Endothelial cell of umbilical vein (primary cell): Measurements from ENCODE around the gene ARHGEF12. TPM values are rescaled to one million over a fixed set of nuclear protein-coding genes. Genes with fewer than 3 reads are reported as not detected.

Experiments used
- BruUV-seq: library from RNA; stranded (reverse); fragments of 400-500 nt; replicated peaks from 2 replicates; lab custom pipeline; 2021; lab: Mats Ljungman, UMichigan
- CTCF ChIA-PET: fragments of 300-600, 350-600 bp; sonication (Branson Sonifier 250); formaldehyde crosslinking; loops from one replicate; lab custom pipeline; 2021; ENCODE audit warnings: antibody characterized with exemption, inconsistent platforms; lab: Charles Lee
- POLR2A ChIA-PET: fragments of 300-600, 350-600 bp; sonication (Branson Sonifier 250); formaldehyde crosslinking; loops from one replicate; lab custom pipeline; 2021; ENCODE audit warnings: antibody characterized with exemption, inconsistent platforms; lab: Charles Lee
- DNase-seq: peaks from one replicate; pipeline ENCODE4 v3.0.0-alpha.2; 2011; ENCODE audit warnings: low read depth, low spot score
- FAIRE-seq: peaks from 2 replicates; lab custom pipeline; 2011; peaks lifted over from hg19 to GRCh38; lab: Jason Lieb, UNC
- H2AFZ ChIP-seq: 2 replicates; pipeline ENCODE4 v1.6.0; 2012; ENCODE audit warnings: low read depth, low read length, control low read depth, inconsistent platforms
- H3K27ac ChIP-seq: 2 replicates; pipeline ENCODE4 v1.5.1; 2011; ENCODE audit warnings: low read depth, mild to moderate bottlenecking, control low read depth, low read length, moderate library complexity; ENCODE audit not compliant: insufficient read depth
- H3K27me3 ChIP-seq, 2 experiments: 2 replicates each; pipeline versions ENCODE4 v1.6.0 to v1.6.1; 2011; ENCODE audit warnings: low read length in 2 of 2, mixed read lengths in 1 of 2; ENCODE audit not compliant: control insufficient read depth in 2 of 2, insufficient read depth in 2 of 2
- H3K36me3 ChIP-seq, 2 experiments: 2 replicates in 1 of 2; 3 replicates in 1 of 2; pipeline ENCODE4 v1.5.1; 2011; ENCODE audit warnings: low read length in 2 of 2, mild to moderate bottlenecking in 1 of 2, moderate library complexity in 1 of 2; ENCODE audit not compliant: control insufficient read depth in 2 of 2, insufficient read depth in 2 of 2; ENCODE audit errors: extremely low read depth in 1 of 2
- H3K4me1 ChIP-seq: 3 replicates; pipeline ENCODE4 v1.5.1; 2011; ENCODE audit warnings: mild to moderate bottlenecking, low read length; ENCODE audit not compliant: control insufficient read depth, insufficient read depth; ENCODE audit errors: extremely low read depth
- H3K4me2 ChIP-seq: 2 replicates; pipeline ENCODE4 v1.6.1; 2011; ENCODE audit warnings: low read length, control low read depth, mixed read lengths; ENCODE audit not compliant: insufficient read depth
- H3K4me3 ChIP-seq, 3 experiments: fragments of 200-600 bp in 1 of 3; sonication (generic), shearing (Covaris generic) in 1 of 3; replicated peaks in 1 of 3; 2 replicates each; pipeline ENCODE4 v1.5.1; 2011 to 2016; ENCODE audit warnings: control low read depth in 3 of 3, low read length in 3 of 3, mild to moderate bottlenecking in 2 of 3, inconsistent platforms in 1 of 3, low read depth in 1 of 3, moderate library complexity in 1 of 3; ENCODE audit not compliant: insufficient read depth in 1 of 3
- H3K79me2 ChIP-seq: 2 replicates; pipeline ENCODE4 v1.6.0; 2012; ENCODE audit warnings: low read length, inconsistent platforms; ENCODE audit not compliant: control insufficient read depth, insufficient read depth
- H3K9ac ChIP-seq: replicated peaks from 2 replicates; pipeline ENCODE3; 2011; ENCODE audit warnings: low read length, control low read depth; ENCODE audit not compliant: insufficient read depth; ENCODE audit errors: extremely low read depth
- H3K9me1 ChIP-seq: replicated peaks from 3 replicates; pipeline ENCODE4 v1.6.0; 2011; ENCODE audit warnings: mild to moderate bottlenecking, low read length; ENCODE audit not compliant: control insufficient read depth, insufficient read depth; ENCODE audit errors: extremely low read depth
- H3K9me3 ChIP-seq: replicated peaks from 2 replicates; pipeline ENCODE4 v1.5.1; 2012; ENCODE audit warnings: low read length, inconsistent platforms; ENCODE audit not compliant: control insufficient read depth, insufficient read depth
- H4K20me1 ChIP-seq: replicated peaks from 2 replicates; pipeline ENCODE3; 2011; ENCODE audit warnings: mild to moderate bottlenecking, low read length; ENCODE audit not compliant: control insufficient read depth, insufficient read depth; ENCODE audit errors: extremely low read depth
- EZH2 ChIP-seq: IDR thresholded peaks from 2 replicates; pipeline ENCODE4 v1.6.1; 2012; ENCODE audit warnings: borderline replicate concordance, low read depth, mild to moderate bottlenecking, moderate library complexity, low read length, inconsistent platforms; ENCODE audit not compliant: severe bottlenecking
- FOS ChIP-seq: IDR thresholded peaks from 2 replicates; pipeline ENCODE4 v1.6.1; 2011; ENCODE audit warnings: mild to moderate bottlenecking, low read length, moderate library complexity, borderline replicate concordance; ENCODE audit not compliant: insufficient read depth
- GATA2 ChIP-seq: IDR thresholded peaks from 2 replicates; pipeline ENCODE4 v1.7.0; 2011; ENCODE audit warnings: low read depth, mild to moderate bottlenecking, moderate library complexity, mixed read lengths, low read length; ENCODE audit not compliant: insufficient read length, insufficient read depth
- JUN ChIP-seq: IDR thresholded peaks from 2 replicates; pipeline ENCODE4 v1.6.1; 2011; ENCODE audit warnings: borderline replicate concordance, low read depth; ENCODE audit not compliant: insufficient read length, insufficient read depth
- MYC ChIP-seq: IDR thresholded peaks from one replicate; pipeline ENCODE4 v1.6.1; 2011; ENCODE audit warnings: mild to moderate bottlenecking, low read depth, low read length
- POLR2A ChIP-seq: IDR thresholded peaks from 2 replicates; pipeline ENCODE4 v1.6.1; 2012; ENCODE audit warnings: low read depth, mild to moderate bottlenecking, control low read depth, low read length
- POLR2AphosphoS5 ChIP-seq: IDR thresholded peaks from 2 replicates; pipeline ENCODE4 v1.6.1; 2012; ENCODE audit warnings: low read depth, mild to moderate bottlenecking, control low read depth, low read length, moderate library complexity; ENCODE audit not compliant: insufficient read depth
- dilution Hi-C: fragments of 300-500 bp; cut with MboI; formaldehyde crosslinking; loops from one replicate; pipeline ENCODE4 v1.15.0; 2019; ENCODE audit warnings: low sequenced_read_pairs; ENCODE audit not compliant: extremely low pct_ligation_motif_present
- intact Hi-C: fragments of 100-400 bp; cut with micrococcal nuclease; formaldehyde crosslinking; loops from one replicate; pipeline ENCODE4 v1.10.0; 2022
- polyA plus RNA-seq, 4 experiments: library from polyadenylated mRNA; depleted of rRNA in 3 of 4; stranded (reverse) in 3 of 4; unstranded in 1 of 4; fragments of >200 nt; gene quantifications; 2 replicates each; pipeline versions ENCODE4 v1.2.1 to v1.2.3, GENCODE V29; 2011 to 2012; ENCODE audit warnings: missing spikeins in 1 of 4
- total RNA-seq: library from RNA; stranded (reverse); gene quantifications from 2 replicates; pipeline ENCODE4 v1.2.3, GENCODE V29; 2021
- TF ChIP-seq, protein P1 (sequence below), 2 donors: IDR thresholded peaks; 1 replicate in 1 of 2; 2 replicates in 1 of 2; pipeline ENCODE4 v1.5.1; 2011; ENCODE audit warnings: low read length in 2 of 2, mild to moderate bottlenecking in 2 of 2, moderate library complexity in 2 of 2, control low read depth in 1 of 2, inconsistent platforms in 1 of 2, low read depth in 1 of 2; ENCODE audit not compliant: insufficient read depth in 1 of 2; ENCODE audit errors: extremely low read depth in 1 of 2
- TF ChIP-seq, protein P2 (sequence below): IDR thresholded peaks from 2 replicates; pipeline ENCODE4 v1.6.1; 2011; ENCODE audit not compliant: insufficient read depth, insufficient read length

ARHGEF12 gene
- total and polyA plus RNA-seq, 2 donors (not counting 3 experiments of a cell fraction or from before 2014, with no cell fraction given): 20.9 to 125 TPM

GRCh38 chr11:120518356-120518755, 182.1 kb downstream of the ARHGEF12 start:
- H3K9me1 ChIP-seq: no peaks in the 10 kb centered on the region
- H3K9me3 ChIP-seq: no peaks in the 10 kb centered on the region
- ChIA-PET POLR2A (no interaction called here), CTCF (interaction anchor here (0.9 to 2.7 kb wide), 2 partner anchors 167 to 676 kb away, joined by 3 to 10 read pairs; no protein-coding TSS in a partner anchor)
- BruUV-seq: no TSS peak
- DNase-seq: no peak
- TF ChIP-seq, protein P1, sequence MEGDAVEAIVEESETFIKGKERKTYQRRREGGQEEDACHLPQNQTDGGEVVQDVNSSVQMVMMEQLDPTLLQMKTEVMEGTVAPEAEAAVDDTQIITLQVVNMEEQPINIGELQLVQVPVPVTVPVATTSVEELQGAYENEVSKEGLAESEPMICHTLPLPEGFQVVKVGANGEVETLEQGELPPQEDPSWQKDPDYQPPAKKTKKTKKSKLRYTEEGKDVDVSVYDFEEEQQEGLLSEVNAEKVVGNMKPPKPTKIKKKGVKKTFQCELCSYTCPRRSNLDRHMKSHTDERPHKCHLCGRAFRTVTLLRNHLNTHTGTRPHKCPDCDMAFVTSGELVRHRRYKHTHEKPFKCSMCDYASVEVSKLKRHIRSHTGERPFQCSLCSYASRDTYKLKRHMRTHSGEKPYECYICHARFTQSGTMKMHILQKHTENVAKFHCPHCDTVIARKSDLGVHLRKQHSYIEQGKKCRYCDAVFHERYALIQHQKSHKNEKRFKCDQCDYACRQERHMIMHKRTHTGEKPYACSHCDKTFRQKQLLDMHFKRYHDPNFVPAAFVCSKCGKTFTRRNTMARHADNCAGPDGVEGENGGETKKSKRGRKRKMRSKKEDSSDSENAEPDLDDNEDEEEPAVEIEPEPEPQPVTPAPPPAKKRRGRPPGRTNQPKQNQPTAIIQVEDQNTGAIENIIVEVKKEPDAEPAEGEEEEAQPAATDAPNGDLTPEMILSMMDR (IDR thresholded peaks at IDR 0.05; ENCODE audit: extremely low read depth in 1 of 2, insufficient read depth in 1 of 2, low read depth in 1 of 2, low read length in 2 of 2): no peak
- no peak for TF ChIP-seq POLR2A
- TF ChIP-seq, protein P2, sequence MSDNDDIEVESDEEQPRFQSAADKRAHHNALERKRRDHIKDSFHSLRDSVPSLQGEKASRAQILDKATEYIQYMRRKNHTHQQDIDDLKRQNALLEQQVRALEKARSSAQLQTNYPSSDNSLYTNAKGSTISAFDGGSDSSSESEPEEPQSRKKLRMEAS: no peak
- H3K27ac ChIP-seq: no peak overlapping the region
- H3K9ac ChIP-seq: no peak overlapping the region
- no peak overlapping the region for H3K4me3 ChIP-seq
- FAIRE-seq: no peak
- intact Hi-C loops (no loop called here), dilution Hi-C loops (no loop called here)
- peaks cover 0 to 2% of the 10 kb centered on the region in 2 experiments for H3K27me3 ChIP-seq
- no peak overlapping the region for H2AFZ ChIP-seq
- no peak overlapping the region for H3K4me2 ChIP-seq
- no peaks in the 10 kb centered on the region for H3K79me2 ChIP-seq
- H4K20me1 ChIP-seq: no peaks in the 10 kb centered on the region
- peaks cover 4% of the 10 kb centered on the region for H3K4me1 ChIP-seq
- H3K36me3 ChIP-seq: no peaks in the 10 kb centered on the region

GRCh38 chr11:120519474-120519873, 183.3 kb downstream of the ARHGEF12 start:
- Histone ChIP-seq H3K9me3 (no peaks in the 10 kb centered on the region), H2AFZ (no peak overlapping the region), H4K20me1 (no peaks in the 10 kb centered on the region), H3K4me3 (no peak overlapping the region), H3K27me3 (peaks cover 0 to 2% of the 10 kb centered on the region in 2 experiments), H3K36me3 (no peaks in the 10 kb centered on the region), H3K9ac (no peak overlapping the region), H3K4me2 (no peak overlapping the region), H3K79me2 (no peaks in the 10 kb centered on the region), H3K4me1 (peaks cover 4% of the 10 kb centered on the region), H3K27ac (no peak overlapping the region), H3K9me1 (no peaks in the 10 kb centered on the region)
- intact Hi-C loops: no loop called here
- no TSS peak for BruUV-seq
- dilution Hi-C loops: no loop called here
- no peak for TF ChIP-seq GATA2
- TF ChIP-seq FOS: no peak
- no peak for TF ChIP-seq EZH2
- TF ChIP-seq, protein P2: no peak
- no peak for TF ChIP-seq MYC
- no peak for TF ChIP-seq JUN
- no peak for TF ChIP-seq POLR2AphosphoS5
- TF ChIP-seq, protein P1 (IDR thresholded peaks at IDR 0.05; ENCODE audit: extremely low read depth in 1 of 2, insufficient read depth in 1 of 2, low read depth in 1 of 2, low read length in 2 of 2): no peak
- TF ChIP-seq POLR2A: no peak
- FAIRE-seq: no peak
- no peak for DNase-seq
- POLR2A ChIA-PET: no interaction called here
- CTCF ChIA-PET: no interaction called here
